B cell (primary cell): ENCODE measurements around the gene PTPRG. TPM values are rescaled to one million over a fixed set of nuclear protein-coding genes. Genes with fewer than 3 reads are reported as not detected.

Experiments used
- ATAC-seq: fragments of 200-7000 bp; cut with Tn5 transposase; one replicate; pipeline ENCODE4 v1.10.0; 2021; ENCODE audit warnings: low read depth, mild to moderate bottlenecking, moderate number of reproducible peaks, moderate library complexity
- CTCF ChIA-PET: fragments of 350-600 bp; sonication (Branson Sonifier 250); formaldehyde crosslinking; loops from one replicate; lab custom pipeline; 2021; ENCODE audit warnings: antibody characterized with exemption, inconsistent platforms; lab: Charles Lee
- POLR2A ChIA-PET: fragments of 350-600 bp; sonication (Branson Sonifier 250); formaldehyde crosslinking; loops from one replicate; lab custom pipeline; 2021; ENCODE audit warnings: antibody characterized with exemption; lab: Charles Lee
- DNase-seq: peaks from one replicate; pipeline ENCODE4 v3.0.0; 2013
- H2AFZ ChIP-seq: 2 replicates; pipeline ENCODE4 v1.6.1; 2012; ENCODE audit warnings: mild to moderate bottlenecking, low read depth, low read length; ENCODE audit not compliant: insufficient read depth, poor library complexity, severe bottlenecking
- H3K27ac ChIP-seq, 2 donors: 1 replicate in 1 of 2; 2 replicates in 1 of 2; pipeline ENCODE4 v1.5.1; 2012 to 2013; ENCODE audit warnings: low read length in 2 of 2, mild to moderate bottlenecking in 2 of 2, moderate library complexity in 1 of 2
- H3K27me3 ChIP-seq, 4 experiments: fragments of 200-600 bp in 1 of 4; sonication (generic) in 1 of 4; replicated peaks in 1 of 4; 1 replicate in 2 of 4; 2 replicates in 2 of 4; pipeline versions ENCODE4 v1.6.1 to v1.7.0; 2013 to 2016; ENCODE audit warnings: low read length in 3 of 4, mild to moderate bottlenecking in 2 of 4, mixed read lengths in 1 of 4, moderate library complexity in 1 of 4; ENCODE audit not compliant: insufficient read depth in 4 of 4, control insufficient read depth in 3 of 4; ENCODE audit errors: control extremely low read depth in 1 of 4
- H3K36me3 ChIP-seq, 2 experiments: replicated peaks in 1 of 2; 1 replicate in 1 of 2; 2 replicates in 1 of 2; pipeline versions ENCODE4 v1.6.1 to v1.7.1; 2013; ENCODE audit warnings: low read length in 1 of 2; ENCODE audit not compliant: insufficient read depth in 2 of 2, control insufficient read depth in 1 of 2; ENCODE audit errors: control extremely low read depth in 1 of 2, extremely low read depth in 1 of 2
- H3K4me1 ChIP-seq, 2 donors: fragments of 200-600 bp in 1 of 2; sonication (generic) in 1 of 2; 1 replicate in 1 of 2; 2 replicates in 1 of 2; pipeline versions ENCODE4 v1.5.1 to v1.6.1; 2013 to 2017; ENCODE audit warnings: low read length in 2 of 2; ENCODE audit not compliant: control insufficient read depth in 2 of 2, insufficient read depth in 2 of 2
- H3K4me2 ChIP-seq: replicated peaks from 2 replicates; pipeline ENCODE3; 2012; ENCODE audit warnings: mild to moderate bottlenecking, low read depth, low read length; ENCODE audit not compliant: poor library complexity, severe bottlenecking
- H3K4me3 ChIP-seq, 5 experiments: fragments of 200-600 bp in 1 of 5; sonication (generic) in 1 of 5; 1 replicate in 3 of 5; 2 replicates in 2 of 5; pipeline versions ENCODE4 v1.5.1 to v1.7.0; 2011 to 2016; ENCODE audit warnings: low read length in 4 of 5, mild to moderate bottlenecking in 4 of 5, low read depth in 2 of 5, control low read depth in 1 of 5, moderate library complexity in 1 of 5; ENCODE audit not compliant: insufficient read depth in 1 of 5; ENCODE audit errors: control extremely low read depth in 1 of 5, extremely low read depth in 1 of 5
- H3K79me2 ChIP-seq: fragments of 200-600 bp; sonication (generic); one replicate; pipeline ENCODE4 v1.6.0; 2016; ENCODE audit warnings: low read length; ENCODE audit not compliant: control insufficient read depth, insufficient read depth
- H3K9ac ChIP-seq: fragments of 200-600 bp; sonication (generic); 2 replicates; pipeline ENCODE4 v1.6.1; 2017; ENCODE audit warnings: mild to moderate bottlenecking, low read length, moderate library complexity
- H3K9me3 ChIP-seq, 3 donors: one replicate each; pipeline versions ENCODE4 v1.6.1 to v1.7.1; 2013; ENCODE audit warnings: low read length in 2 of 3; ENCODE audit not compliant: control insufficient read depth in 2 of 3, insufficient read depth in 1 of 3; ENCODE audit errors: control extremely low read depth in 1 of 3
- H4K20me1 ChIP-seq: 2 replicates; pipeline ENCODE4 v1.6.0; 2012; ENCODE audit warnings: mild to moderate bottlenecking, low read length; ENCODE audit not compliant: insufficient read depth, control insufficient read depth, poor library complexity, severe bottlenecking
- H3K27ac Mint-ChIP-seq: one replicate; pipeline ENCODE4 v1.8.0; 2021; ENCODE audit warnings: mixed read lengths
- H3K27me3 Mint-ChIP-seq: one replicate; pipeline ENCODE4 v1.8.0; 2021; ENCODE audit warnings: mixed read lengths
- H3K4me1 Mint-ChIP-seq: one replicate; pipeline ENCODE4 v1.8.0; 2021; ENCODE audit warnings: mixed read lengths
- H3K4me3 Mint-ChIP-seq: one replicate; pipeline ENCODE4 v1.8.0; 2021; ENCODE audit warnings: mixed read lengths
- H3K9me3 Mint-ChIP-seq: one replicate; pipeline ENCODE4 v1.8.0; 2022; ENCODE audit warnings: mixed read lengths; ENCODE audit not compliant: insufficient read depth
- CTCF ChIP-seq: fragments of 200-600 bp; IDR thresholded peaks from one replicate; pipeline ENCODE4 v1.8.0; 2022; ENCODE audit warnings: antibody characterized with exemption, mild to moderate bottlenecking
- EZH2 ChIP-seq: IDR thresholded peaks from 2 replicates; pipeline ENCODE4 v1.6.1; 2012; ENCODE audit warnings: borderline replicate concordance, low read depth, mild to moderate bottlenecking, moderate library complexity, low read length; ENCODE audit not compliant: insufficient read depth, poor library complexity, severe bottlenecking
- WGBS: methylation state at CpG from one replicate; pipeline ENCODE4 v1.1.5; 2013; ENCODE audit warnings: missing lambda C conversion rate; ENCODE audit not compliant: insufficient coverage; 5-methylcytosine and 5-hydroxymethylcytosine counted together
- intact Hi-C: fragments of 100-400 bp; cut with micrococcal nuclease; formaldehyde crosslinking; loops from one replicate; pipeline ENCODE4 v1.10.0; 2022
- polyA plus RNA-seq: library from polyadenylated mRNA; depleted of rRNA; stranded (reverse); fragments of >200 nt; gene quantifications from 2 replicates; pipeline ENCODE4 v1.2.3, GENCODE V29; 2012
- total RNA-seq, 2 donors: library from RNA; stranded (reverse); fragments of 120-200 nt in 1 of 2; gene quantifications; 1 replicate in 1 of 2; 2 replicates in 1 of 2; pipeline versions ENCODE4 v1.2.3 to v1.2.4, GENCODE V29; 2013 to 2022

PTPRG gene
- total and polyA plus RNA-seq, 2 donors (not counting 1 experiment from before 2014, with no cell fraction given): 0.12 to 1.3 TPM

- Histone ChIP-seq H3K4me1 (no peaks in the 10 kb centered on the region), H2AFZ (no peak overlapping the region), H3K27me3 (no peaks in the 10 kb centered on the region), H3K27ac (no peak overlapping the region), H3K4me2 (no peak overlapping the region), H3K79me2 (no peaks in the 10 kb centered on the region), H3K9me3 (peaks cover 0 to 1% (median 0%) of the 10 kb centered on the region in 3 donors), H3K9ac (no peak overlapping the region), H4K20me1 (no peaks in the 10 kb centered on the region), H3K4me3 (no peak overlapping the region), H3K36me3 (no peaks in the 10 kb centered on the region)
- Mint-ChIP-seq H3K4me1 (no peaks in the 10 kb centered on the region), H3K27me3 (no peaks in the 10 kb centered on the region), H3K9me3 (no peaks in the 10 kb centered on the region), H3K27ac (no peak overlapping the region), H3K4me3 (no peak overlapping the region)
- ChIA-PET POLR2A (no interaction called here), CTCF (no interaction called here)
- 99% methylated on average over 5 of the region's 5 CpGs for WGBS
- DNase-seq: no peak
- no peak for ATAC-seq
- TF ChIP-seq CTCF (no peak), EZH2 (no peak)
- intact Hi-C loops: no loop called here
These were observed 471.4 kb downstream of the PTPRG start for GRCh38 chr3:62032738-62033137.

GRCh38 chr3:62035402-62036057 lies 474.2 kb downstream of the PTPRG start:
- no peak overlapping the region for H3K27ac Mint-ChIP-seq
- CTCF ChIA-PET: no interaction called here
- H3K4me3 ChIP-seq: no peak overlapping the region
- H4K20me1 ChIP-seq: no peaks in the 10 kb centered on the region
- H3K4me1 ChIP-seq: no peaks in the 10 kb centered on the region
- DNase-seq (no peak), ATAC-seq (no peak)
- H3K27ac ChIP-seq: no peak overlapping the region
- POLR2A ChIA-PET: no interaction called here
- H3K27me3 Mint-ChIP-seq: no peaks in the 10 kb centered on the region
- no peaks in the 10 kb centered on the region for H3K36me3 ChIP-seq
- no peak overlapping the region for H2AFZ ChIP-seq
- intact Hi-C loops: no loop called here
- H3K9me3 ChIP-seq: no peaks in the 10 kb centered on the region
- no peaks in the 10 kb centered on the region for H3K4me1 Mint-ChIP-seq
- H3K4me2 ChIP-seq: no peak overlapping the region
- WGBS: 88% methylated on average over 1 of the region's 4 CpGs
- H3K4me3 Mint-ChIP-seq: no peak overlapping the region
- H3K9ac ChIP-seq: no peak overlapping the region
- TF ChIP-seq EZH2 (no peak), CTCF (no peak)
- H3K27me3 ChIP-seq: no peaks in the 10 kb centered on the region
- H3K79me2 ChIP-seq: no peaks in the 10 kb centered on the region
- H3K9me3 Mint-ChIP-seq: no peaks in the 10 kb centered on the region
